Fibroblast of the aortic adventitia (primary cell): ENCODE measurements around the gene PPP6R2. TPM values are rescaled to one million over a fixed set of nuclear protein-coding genes. Genes with fewer than 3 reads are reported as not detected.

Experiments
- DNase-seq: peaks from one replicate; pipeline ENCODE4 v3.0.0-alpha.2; 2010; ENCODE audit warnings: low read depth
- H3K4me3 ChIP-seq: 2 replicates; pipeline ENCODE4 v1.5.1; 2011; ENCODE audit warnings: low read depth, mild to moderate bottlenecking, control low read depth, low read length, moderate library complexity
- CTCF ChIP-seq: IDR thresholded peaks from 2 replicates; pipeline ENCODE4 v1.5.1; 2011; ENCODE audit warnings: mild to moderate bottlenecking, low read length, control low read depth, inconsistent platforms; ENCODE audit not compliant: insufficient read depth
- total RNA-seq: library from RNA; depleted of rRNA; stranded (reverse); fragments of >200 nt; gene quantifications from 2 replicates; pipeline ENCODE4 v1.2.3, GENCODE V29; 2012; ENCODE audit warnings: low replicate concordance

PPP6R2 gene
- total RNA-seq, 1 donor = 38.5 TPM

GRCh38 chr22:50439314-50439870 is 96.3 kb downstream of the PPP6R2 start:
- H3K4me3 ChIP-seq = no peak overlapping the region
- no peak for DNase-seq
- TF ChIP-seq CTCF = no peak

- no peak for DNase-seq
- H3K4me3 ChIP-seq = no peak overlapping the region
- no peak for TF ChIP-seq CTCF
These were observed 96.8 kb downstream of the PPP6R2 start for GRCh38 chr22:50439871-50440331.

- DNase-seq = no peak
- H3K4me3 ChIP-seq = no peak overlapping the region
- no peak for TF ChIP-seq CTCF
These were observed 97.6 kb downstream of the PPP6R2 start for GRCh38 chr22:50440544-50441249.

- H3K4me3 ChIP-seq = no peak overlapping the region
- no peak for DNase-seq
- TF ChIP-seq CTCF = no peak
These were observed 98.4 kb downstream of the PPP6R2 start for GRCh38 chr22:50441428-50441993.

GRCh38 chr22:50443197-50443596 is 100.1 kb downstream of the PPP6R2 start:
- TF ChIP-seq CTCF = no peak
- no peak for DNase-seq
- H3K4me3 ChIP-seq = no peak overlapping the region

- no peak for TF ChIP-seq CTCF
- no peak for DNase-seq
- no peak overlapping the region for H3K4me3 ChIP-seq
These were observed 100.9 kb downstream of the PPP6R2 start for GRCh38 chr22:50443801-50444625.
